ENCODE measurements around the gene LCE7A. TPM values are rescaled to one million over a fixed set of nuclear protein-coding genes. Genes with fewer than 3 reads are reported as not detected.

LCE7A gene
- total RNA-seq, 2 donors from 2014 or later = not detected

- intact Hi-C loops (cut with DNase I) = no loop called here
- Histone ChIP-seq H3K4me3 (no peak overlapping the region), H3K36me3 (no peaks in the 10 kb centered on the region), H3K27ac (no peak overlapping the region), H3K4me1 (no peaks in the 10 kb centered on the region), H3K9ac (ENCODE audit: low read depth in 2 of 2, low read length in 2 of 2) (no peak overlapping the region), H3K9me3 (no peaks in the 10 kb centered on the region), H3K27me3 (no peaks in the 10 kb centered on the region)
- DNase-seq = no peak
- TF ChIP-seq CTCF (IDR thresholded peaks at IDR 0.05) = no peak
Observed at GRCh38 chr1:152899027-152899426, 39.2 kb downstream of the LCE7A start.

GRCh38 chr1:152899883-152900282 lies 40.1 kb downstream of the LCE7A start:
- Histone ChIP-seq H3K4me3 (no peak overlapping the region), H3K36me3 (no peaks in the 10 kb centered on the region), H3K27me3 (no peaks in the 10 kb centered on the region), H3K27ac (no peak overlapping the region), H3K9me3 (no peaks in the 10 kb centered on the region), H3K9ac (ENCODE audit: low read depth in 2 of 2, low read length in 2 of 2) (no peak overlapping the region), H3K4me1 (no peaks in the 10 kb centered on the region)
- no peak for TF ChIP-seq CTCF (IDR thresholded peaks at IDR 0.05)
- intact Hi-C loops (cut with DNase I) = no loop called here
- DNase-seq = no peak

- no peak for TF ChIP-seq CTCF (IDR thresholded peaks at IDR 0.05)
- no peaks in the 10 kb centered on the region for H3K36me3 ChIP-seq
- no peaks in the 10 kb centered on the region for H3K9me3 ChIP-seq
- H3K27me3 ChIP-seq = no peaks in the 10 kb centered on the region
- no peaks in the 10 kb centered on the region for H3K4me1 ChIP-seq
- intact Hi-C loops (cut with DNase I) = no loop called here
- no peak overlapping the region for H3K9ac ChIP-seq (ENCODE audit: low read depth in 2 of 2, low read length in 2 of 2)
- no peak for DNase-seq
- no peak overlapping the region for H3K27ac ChIP-seq
- H3K4me3 ChIP-seq = no peak overlapping the region
Observed at GRCh38 chr1:152901631-152902030, 41.8 kb downstream of the LCE7A start.

- DNase-seq = no peak
- Histone ChIP-seq H3K9ac (ENCODE audit: low read depth in 2 of 2, low read length in 2 of 2) (no peak overlapping the region), H3K4me3 (no peak overlapping the region), H3K27ac (no peak overlapping the region), H3K27me3 (no peaks in the 10 kb centered on the region), H3K9me3 (no peaks in the 10 kb centered on the region), H3K4me1 (no peaks in the 10 kb centered on the region), H3K36me3 (no peaks in the 10 kb centered on the region)
- intact Hi-C loops (cut with DNase I) = no loop called here
- TF ChIP-seq CTCF (IDR thresholded peaks at IDR 0.05) = no peak
Observed at GRCh38 chr1:152902636-152903035, 42.8 kb downstream of the LCE7A start.

GRCh38 chr1:152904688-152905440 lies 45.1 kb downstream of the LCE7A start:
- no peak for DNase-seq
- no peak overlapping the region for H3K4me3 ChIP-seq
- intact Hi-C loops (cut with DNase I) = no loop called here
- no peaks in the 10 kb centered on the region for H3K27me3 ChIP-seq
- H3K36me3 ChIP-seq = no peaks in the 10 kb centered on the region
- TF ChIP-seq CTCF (IDR thresholded peaks at IDR 0.05) = no peak
- H3K9me3 ChIP-seq = no peaks in the 10 kb centered on the region
- no peak overlapping the region for H3K9ac ChIP-seq (ENCODE audit: low read depth in 2 of 2, low read length in 2 of 2)
- H3K27ac ChIP-seq = no peak overlapping the region
- no peaks in the 10 kb centered on the region for H3K4me1 ChIP-seq

All from colonic mucosa (tissue), 4 donors.